Measurements from ENCODE around the gene IARS2. TPM values are rescaled to one million over a fixed set of nuclear protein-coding genes. Genes with fewer than 3 reads are reported as not detected.
A peak's percentile ranks its signal among the peaks of the same experiment; 100 is the strongest.

Gene IARS2
- total RNA-seq, 1 donor from 2014 or later: 41.0 TPM

DNA sequence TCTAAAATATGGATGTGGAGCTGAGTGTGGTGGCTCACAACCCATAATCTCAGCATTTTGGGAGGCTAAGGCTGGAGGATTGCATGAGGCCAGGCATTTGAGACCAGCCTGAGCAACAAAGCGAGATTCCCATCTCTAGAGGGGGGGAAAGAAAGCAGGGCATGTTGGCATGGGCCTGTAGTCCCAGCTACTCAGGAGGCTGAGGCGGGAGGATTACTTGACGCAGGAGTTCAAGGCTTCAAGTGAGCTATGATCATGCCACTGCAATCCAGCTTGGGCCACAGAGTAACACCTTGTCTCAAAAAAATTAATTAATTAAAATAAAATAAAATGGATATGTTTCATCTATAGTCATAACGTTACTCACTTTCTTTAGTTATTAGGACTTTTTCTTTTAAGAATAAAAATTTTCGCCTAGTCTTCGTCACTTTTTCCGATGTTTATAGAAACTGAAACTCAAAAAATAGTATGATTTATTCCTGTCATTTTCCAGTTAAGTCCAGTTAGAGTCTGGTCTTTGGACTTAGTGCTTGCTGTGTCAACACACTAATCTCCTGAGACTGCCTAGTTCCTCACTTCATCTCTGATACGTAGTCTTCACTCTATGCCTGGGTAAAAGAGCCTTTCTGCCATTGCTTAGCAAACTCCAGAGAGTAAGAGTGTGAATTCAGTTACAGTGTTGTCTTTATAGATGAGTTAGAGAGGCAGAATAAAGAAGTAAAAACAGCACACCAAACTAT, 28.0 kb downstream of the IARS2 start:
- H3K27ac ChIP-seq: peak overlapping the region; percentile 57 to 76
- intact Hi-C loops (cut with DNase I): no loop called here

DNA sequence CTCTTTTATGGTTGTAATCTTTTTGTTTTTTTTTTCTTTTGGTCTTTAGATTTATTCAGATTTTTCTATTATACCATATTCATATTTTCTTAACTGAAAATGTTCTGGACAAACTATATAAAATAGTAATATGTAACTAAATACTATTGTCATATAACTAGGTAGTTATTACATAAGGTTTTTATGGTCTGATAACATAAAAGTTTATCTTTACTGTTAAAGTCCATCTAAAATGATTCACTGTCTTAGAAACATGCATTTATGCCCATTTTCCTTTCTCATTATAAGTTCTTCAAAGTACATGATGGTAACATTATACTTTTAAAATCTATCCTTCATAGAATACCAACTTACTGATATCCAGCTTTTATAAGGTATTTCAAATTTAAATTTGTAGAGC, 29.1 kb downstream of the IARS2 start:
- Histone ChIP-seq H3K27me3 (no peaks in the 10 kb centered on the region), H3K36me3 (peaks cover 14 to 17% of the 10 kb centered on the region in 2 donors), H3K4me1 (peaks cover 0 to 8% of the 10 kb centered on the region in 2 donors), H3K4me3 (no peak overlapping the region), H3K27ac (no peak overlapping the region), H3K9me3 (no peaks in the 10 kb centered on the region)
- intact Hi-C loops (cut with DNase I): no loop called here
- no peak for TF ChIP-seq CTCF (IDR thresholded peaks at IDR 0.05)
- DNase-seq (ENCODE audit: low spot score in 2 of 2): no peak

More for the DNA sequence above, 28.0 kb downstream of the IARS2 start:
- Histone ChIP-seq H3K36me3 (peaks cover 4 to 14% of the 10 kb centered on the region in 2 donors), H3K9me3 (no peaks in the 10 kb centered on the region), H3K27me3 (no peaks in the 10 kb centered on the region), H3K4me3 (peak overlapping the region in 1 of 2 donors; percentile 35), H3K4me1 (peaks cover 0 to 8% of the 10 kb centered on the region in 2 donors)
- no peak for TF ChIP-seq CTCF (IDR thresholded peaks at IDR 0.05)
- no peak for DNase-seq (ENCODE audit: low spot score in 2 of 2)

- no peak for DNase-seq (ENCODE audit: low spot score in 2 of 2)
- peaks cover 20 to 21% of the 10 kb centered on the region in 2 donors for H3K36me3 ChIP-seq
- no peaks in the 10 kb centered on the region for H3K9me3 ChIP-seq
- H3K4me1 ChIP-seq: peaks cover 0 to 6% of the 10 kb centered on the region in 2 donors
- no peaks in the 10 kb centered on the region for H3K27me3 ChIP-seq
- TF ChIP-seq CTCF (IDR thresholded peaks at IDR 0.05): no peak
- intact Hi-C loops (cut with DNase I): no loop called here
- H3K4me3 ChIP-seq: no peak overlapping the region
- no peak overlapping the region for H3K27ac ChIP-seq
Measured at GRCh38 chr1:220123889-220124288, 30.0 kb downstream of the IARS2 start.

- Histone ChIP-seq H3K4me3 (no peak overlapping the region), H3K9me3 (no peaks in the 10 kb centered on the region), H3K27me3 (no peaks in the 10 kb centered on the region), H3K4me1 (peaks cover 0 to 3% of the 10 kb centered on the region in 2 donors), H3K27ac (no peak overlapping the region), H3K36me3 (peaks cover 23 to 26% of the 10 kb centered on the region in 2 donors)
- TF ChIP-seq CTCF (IDR thresholded peaks at IDR 0.05): no peak
- intact Hi-C loops (cut with DNase I): no loop called here
- no peak for DNase-seq (ENCODE audit: low spot score in 2 of 2)
Measured at GRCh38 chr1:220124542-220124941, 30.6 kb downstream of the IARS2 start.

GRCh38 chr1:220127076-220127475, 33.1 kb downstream of the IARS2 start:
- DNase-seq (ENCODE audit: low spot score in 2 of 2): no peak
- intact Hi-C loops (cut with DNase I): no loop called here
- Histone ChIP-seq H3K4me1 (no peaks in the 10 kb centered on the region), H3K27ac (no peak overlapping the region), H3K4me3 (no peak overlapping the region), H3K27me3 (no peaks in the 10 kb centered on the region), H3K36me3 (peaks cover 23 to 31% of the 10 kb centered on the region in 2 donors), H3K9me3 (no peaks in the 10 kb centered on the region)
- TF ChIP-seq CTCF (IDR thresholded peaks at IDR 0.05): no peak
